ENCODE results near the gene NECAB3. TPM values are rescaled to one million over a fixed set of nuclear protein-coding genes. Genes with fewer than 3 reads are reported as not detected.

The NECAB3 gene
- total RNA-seq, 3 donors from 2014 or later = 8.0 to 11.8 (median 9.7) TPM

DNA sequence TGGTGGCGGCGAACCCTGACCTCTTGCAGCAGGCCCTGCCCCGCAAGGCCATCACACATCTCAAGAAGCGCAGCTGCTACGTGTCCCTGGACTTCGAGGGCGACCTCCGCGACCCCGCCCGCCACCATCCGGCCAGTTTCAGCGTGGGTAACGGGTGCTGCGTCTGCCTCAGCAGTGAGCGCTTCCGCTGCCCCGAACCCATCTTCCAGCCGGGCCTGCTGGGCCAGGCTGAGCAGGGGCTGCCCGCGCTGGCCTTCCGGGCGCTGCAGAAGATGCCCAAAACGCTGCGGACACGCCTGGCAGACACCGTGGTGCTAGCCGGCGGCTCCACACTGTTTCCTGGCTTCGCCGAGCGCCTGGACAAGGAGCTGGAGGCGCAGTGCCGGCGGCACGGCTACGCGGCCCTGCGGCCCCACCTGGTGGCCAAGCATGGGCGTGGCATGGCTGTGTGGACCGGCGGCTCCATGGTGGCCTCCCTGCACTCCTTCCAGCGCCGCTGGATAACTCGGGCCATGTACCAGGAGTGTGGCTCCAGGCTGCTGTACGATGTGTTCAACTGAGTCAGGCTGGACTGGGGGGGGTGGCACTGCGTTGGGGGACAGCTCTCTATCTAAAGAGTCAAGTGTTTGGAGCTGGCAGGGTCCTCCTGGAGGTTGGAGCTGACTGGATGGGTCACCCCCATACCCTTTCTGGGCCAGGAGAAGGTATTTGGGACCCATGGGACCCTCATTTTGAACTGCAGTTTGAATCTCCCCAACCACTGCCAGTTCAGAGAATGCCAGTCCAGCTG lies 6.4 kb downstream of the NECAB3 start:
- Mint-ChIP-seq H3K4me3 (peak overlapping the region; percentile 80), H3K4me1 (ENCODE audit: low read depth) (peaks cover 30% of the 10 kb centered on the region), H3K9me3 (no peaks in the 10 kb centered on the region), H3K36me3 (ENCODE audit: insufficient read depth) (no peaks in the 10 kb centered on the region), H3K27me3 (ENCODE audit: low read depth) (no peaks in the 10 kb centered on the region)
- peak; percentile 56 to 61 for ATAC-seq
- peak; percentile 73 for DNase-seq

DNA sequence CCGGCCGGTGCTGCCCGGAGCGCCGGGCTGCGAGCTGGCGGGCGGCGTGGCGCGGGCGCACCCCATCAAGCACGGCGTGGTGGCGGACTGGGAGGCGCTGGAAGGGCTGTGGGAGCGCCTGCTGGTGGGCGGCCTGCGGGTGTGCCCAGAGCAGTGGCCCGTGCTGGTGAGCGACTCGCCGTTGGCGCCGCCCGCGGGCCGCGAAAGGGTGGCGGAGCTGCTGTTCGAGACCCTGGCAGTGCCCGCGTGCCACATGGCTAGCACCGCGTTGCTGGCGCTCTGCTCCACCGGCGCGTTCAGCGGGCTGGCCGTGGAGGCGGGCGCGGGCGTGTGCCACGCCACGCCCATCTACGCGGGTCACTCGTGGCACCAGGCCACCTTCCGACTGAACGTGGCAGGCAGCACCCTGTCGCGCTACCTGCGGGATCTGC lies 7.0 kb downstream of the NECAB3 start:
- Mint-ChIP-seq H3K27me3 (ENCODE audit: low read depth) (no peaks in the 10 kb centered on the region), H3K4me1 (ENCODE audit: low read depth) (peaks cover 34% of the 10 kb centered on the region), H3K4me3 (peak overlapping the region; percentile 80), H3K36me3 (ENCODE audit: insufficient read depth) (no peaks in the 10 kb centered on the region), H3K9me3 (no peaks in the 10 kb centered on the region)
- DNase-seq = peak; percentile 28
- peak; percentile 22 to 24 for ATAC-seq

DNA sequence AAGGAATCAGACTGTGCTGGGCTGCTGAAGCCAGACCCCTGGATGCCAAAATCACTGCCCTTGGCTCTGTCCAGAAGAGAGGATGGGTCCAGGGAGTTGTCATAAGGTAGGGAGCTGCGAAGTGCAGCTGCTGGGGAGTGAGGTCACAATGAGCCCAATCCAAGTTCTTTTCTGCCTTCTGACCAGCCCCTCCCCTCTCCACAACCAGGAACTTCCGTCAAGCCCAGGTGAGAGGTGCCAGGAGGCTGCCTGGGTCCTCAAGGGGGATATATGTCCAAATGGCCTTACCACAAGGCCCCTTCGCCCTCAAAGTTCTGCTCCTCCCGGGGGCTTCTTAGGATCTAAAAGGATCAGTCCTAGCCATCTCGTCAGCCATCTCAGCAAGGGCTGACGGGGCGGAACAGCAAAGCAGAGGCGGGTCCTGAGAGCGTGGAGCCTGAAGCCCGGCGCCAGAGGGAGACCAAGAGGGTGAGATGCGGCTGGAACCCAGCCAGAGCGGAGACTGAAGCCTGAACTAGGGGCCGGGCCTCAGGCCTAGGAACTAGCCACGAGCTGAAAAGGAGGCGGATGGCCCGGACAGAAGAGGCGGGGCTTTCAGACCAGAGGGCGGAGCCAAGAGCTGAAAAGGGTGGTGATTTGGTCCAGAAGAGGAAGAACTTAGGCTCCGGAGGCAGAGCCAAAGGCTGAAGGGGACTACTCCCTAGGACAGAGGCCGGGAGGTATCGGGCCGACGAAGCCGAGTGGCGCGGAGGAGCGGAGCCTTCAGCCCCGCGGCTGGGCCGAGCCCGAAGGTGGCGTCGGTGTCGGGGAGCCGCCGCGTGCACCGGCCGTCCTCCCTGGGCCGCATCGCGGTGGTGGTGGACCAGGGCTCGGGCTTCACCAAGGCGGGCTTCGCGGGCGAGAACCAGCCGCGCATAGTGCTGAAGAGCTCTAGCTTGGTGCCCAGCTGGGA lies 7.7 kb downstream of the NECAB3 start, which contains the start of gene ACTL10:
TSS of gene ACTL10 (plus strand) at position 651 of the 952 bp plus-strand sequence. CDS start 555 bp downstream, outside the sequence.
- Mint-ChIP-seq H3K4me3 (peak within 1 kb of the TSS; percentile 87), H3K27me3 (ENCODE audit: low read depth) (no peaks in the 10 kb centered on the region), H3K9me3 (no peaks in the 10 kb centered on the region), H3K4me1 (ENCODE audit: low read depth) (peaks cover 30% of the 10 kb centered on the region), H3K36me3 (ENCODE audit: insufficient read depth) (no peaks in the 10 kb centered on the region)
- ATAC-seq (peak; percentile 45 to 47), DNase-seq (peak; percentile 71)

DNA sequence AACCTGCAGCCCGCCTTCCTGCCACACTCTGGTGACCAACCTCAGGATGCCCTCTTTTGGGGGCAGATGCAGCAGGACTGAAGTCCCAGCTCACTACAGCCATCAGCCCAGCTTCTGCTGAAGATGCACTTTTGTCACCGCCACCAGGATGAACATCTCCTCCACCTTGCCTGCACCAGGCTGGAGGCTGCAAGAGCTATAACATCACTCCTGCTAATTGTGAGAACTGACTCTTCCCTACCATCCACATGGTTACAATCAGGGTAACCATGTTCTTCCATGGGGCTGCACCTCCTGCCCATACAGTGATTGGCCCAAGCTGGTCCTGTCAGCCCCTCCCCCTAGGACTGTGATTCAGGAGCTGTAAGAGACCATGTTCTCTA lies 9.5 kb downstream of the NECAB3 start:
- no peaks in the 10 kb centered on the region for H3K36me3 Mint-ChIP-seq (ENCODE audit: insufficient read depth)
- peak overlapping the region; percentile 84 for H3K4me3 Mint-ChIP-seq
- ATAC-seq (no peak), DNase-seq (no peak)
- peaks cover 30% of the 10 kb centered on the region for H3K4me1 Mint-ChIP-seq (ENCODE audit: low read depth)
- H3K9me3 Mint-ChIP-seq = no peaks in the 10 kb centered on the region
- no peaks in the 10 kb centered on the region for H3K27me3 Mint-ChIP-seq (ENCODE audit: low read depth)

DNA sequence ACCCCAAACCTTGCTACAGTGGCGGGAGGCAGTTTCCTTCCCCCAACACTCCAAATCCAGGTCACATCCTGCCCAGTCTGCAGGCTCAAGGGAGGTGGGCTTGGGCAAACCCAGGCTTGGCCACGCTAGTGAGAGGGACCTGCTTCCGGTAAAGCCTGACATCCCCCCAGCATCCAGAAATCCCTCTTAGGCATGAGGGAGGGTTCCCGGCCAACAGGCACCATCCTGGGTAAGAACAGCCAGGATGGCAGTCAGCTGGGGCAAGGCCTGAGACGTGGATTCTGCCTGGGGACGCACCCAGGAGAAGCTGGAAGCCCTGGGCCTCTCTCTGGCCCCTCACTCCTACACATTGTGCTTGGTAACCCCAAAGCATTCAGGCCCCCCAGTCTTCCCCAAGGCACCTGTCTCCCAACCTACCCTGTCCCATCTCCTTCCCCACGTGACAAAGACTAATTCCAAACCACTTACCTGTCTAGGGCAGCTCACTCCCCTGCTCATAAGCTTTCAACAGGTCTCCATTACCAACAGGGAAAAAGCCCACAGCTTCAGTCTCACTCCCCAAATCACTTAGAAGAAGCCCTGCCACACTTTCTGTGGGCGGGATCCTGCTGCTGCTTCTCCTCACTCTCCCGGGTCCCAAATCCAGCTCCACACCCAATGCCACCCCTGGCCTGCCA lies 10.0 kb downstream of the NECAB3 start:
- Mint-ChIP-seq H3K27me3 (ENCODE audit: low read depth) (no peaks in the 10 kb centered on the region), H3K9me3 (no peaks in the 10 kb centered on the region), H3K36me3 (ENCODE audit: insufficient read depth) (no peaks in the 10 kb centered on the region), H3K4me3 (peak overlapping the region; percentile 84), H3K4me1 (ENCODE audit: low read depth) (peaks cover 30% of the 10 kb centered on the region)
- ATAC-seq (no peak), DNase-seq (no peak)

DNA sequence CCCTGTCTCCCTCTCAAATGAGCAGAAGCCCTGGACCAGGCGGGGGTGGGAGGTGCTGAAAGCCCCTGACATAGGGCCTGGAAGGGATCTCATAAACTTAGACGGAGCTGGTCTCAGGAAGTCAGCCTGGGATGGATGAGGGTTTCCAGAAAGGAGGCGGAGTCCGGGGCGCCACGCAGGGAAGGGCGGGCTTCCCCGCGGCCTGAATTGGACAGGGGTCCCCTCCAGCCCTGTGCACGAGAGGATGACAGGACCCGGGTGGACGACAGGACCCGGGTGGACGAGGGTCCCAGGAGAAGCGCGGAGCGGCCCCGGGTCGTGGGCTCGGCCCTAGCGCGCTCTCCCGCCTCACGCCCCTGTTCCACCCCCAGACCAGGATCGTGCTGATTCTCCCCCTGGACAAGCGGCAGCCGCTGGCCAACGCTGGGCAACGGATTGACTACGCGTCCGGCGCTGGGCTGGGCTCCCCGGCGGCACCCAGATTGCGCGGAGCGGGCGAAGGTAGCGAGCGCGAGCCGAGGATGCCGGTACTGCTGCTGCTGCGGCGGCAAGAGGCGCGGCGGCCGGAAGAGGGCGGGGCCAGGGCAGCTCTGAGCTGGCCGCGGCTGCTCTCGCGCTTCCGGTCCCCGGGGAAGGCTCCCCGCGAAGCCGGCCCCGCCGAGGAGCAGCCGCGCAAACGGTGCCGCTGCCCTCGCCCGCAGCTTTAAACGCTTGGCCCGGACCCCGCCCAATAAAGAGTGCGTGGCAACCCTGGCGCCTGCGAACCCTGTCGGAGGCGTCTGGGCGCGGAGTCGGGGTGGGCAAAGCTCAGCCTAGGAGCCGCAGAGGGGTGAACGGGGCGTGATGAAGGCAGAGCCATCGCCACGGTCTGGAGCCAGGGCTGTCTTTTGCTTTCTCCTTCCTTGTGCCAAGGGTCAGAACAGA lies 10.8 kb downstream of the NECAB3 start:
- H3K4me3 Mint-ChIP-seq = peak overlapping the region; percentile 84
- H3K36me3 Mint-ChIP-seq (ENCODE audit: insufficient read depth) = no peaks in the 10 kb centered on the region
- H3K9me3 Mint-ChIP-seq = no peaks in the 10 kb centered on the region
- peak; percentile 75 to 76 for ATAC-seq
- H3K4me1 Mint-ChIP-seq (ENCODE audit: low read depth) = peaks cover 29% of the 10 kb centered on the region
- H3K27me3 Mint-ChIP-seq (ENCODE audit: low read depth) = no peaks in the 10 kb centered on the region
- DNase-seq = peak; percentile 74

DNA sequence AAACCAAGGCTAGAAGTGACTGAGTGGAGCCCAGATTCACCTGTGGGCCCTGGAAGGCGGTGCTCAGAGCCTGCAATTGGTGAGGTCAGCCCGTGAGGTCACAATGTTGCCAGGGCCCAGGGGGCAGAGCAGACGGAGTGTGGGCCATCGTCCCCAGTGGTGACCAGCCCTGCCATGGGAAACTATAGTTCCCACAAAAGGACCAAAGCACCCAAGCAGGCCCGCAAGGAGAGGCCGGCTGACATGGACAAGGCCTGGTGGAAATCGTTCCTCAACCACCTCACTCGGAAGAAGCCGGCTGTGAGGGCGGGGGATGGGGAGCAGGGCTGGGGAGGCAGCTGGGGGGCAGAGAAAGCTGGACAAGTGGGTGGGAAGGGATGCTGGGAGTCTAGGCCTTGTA lies 12.1 kb downstream of the NECAB3 start, which contains the start of gene C20orf144:
TSS of gene C20orf144 (plus strand) at position 156 of the 400 bp plus-strand sequence. CDS start at position 175, 19 bp downstream.
- no peak for DNase-seq
- Mint-ChIP-seq H3K4me3 (peak within 1 kb of the TSS; percentile 84), H3K36me3 (ENCODE audit: insufficient read depth) (no peaks in the 10 kb centered on the region)

DNA sequence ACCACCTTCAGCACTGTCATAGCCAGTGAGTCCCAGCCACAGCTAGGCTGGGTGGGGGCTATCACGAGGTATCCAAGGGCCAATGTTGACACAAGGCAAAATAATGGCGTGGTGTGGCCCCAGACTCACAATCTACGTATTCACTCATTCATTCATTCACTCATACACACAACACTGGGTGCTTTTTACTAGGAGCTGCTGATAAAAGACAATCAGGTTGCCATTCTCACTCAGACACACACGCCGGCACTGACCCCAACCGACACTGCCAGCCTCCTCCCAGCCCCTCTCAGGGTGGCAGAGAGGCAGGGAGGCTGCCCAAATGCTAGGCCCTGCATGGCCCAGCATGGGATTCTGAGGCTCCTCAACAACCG lies 13.6 kb downstream of the NECAB3 start:
- DNase-seq (no peak), ATAC-seq (no peak)
- Mint-ChIP-seq H3K27me3 (ENCODE audit: low read depth) (no peaks in the 10 kb centered on the region), H3K36me3 (ENCODE audit: insufficient read depth) (no peaks in the 10 kb centered on the region), H3K4me3 (no peak overlapping the region), H3K4me1 (ENCODE audit: low read depth) (peaks cover 19% of the 10 kb centered on the region), H3K9me3 (no peaks in the 10 kb centered on the region)

More for the DNA sequence above, 12.1 kb downstream of the NECAB3 start, which contains the start of gene C20orf144:
- peaks cover 27% of the 10 kb centered on the region for H3K4me1 Mint-ChIP-seq (ENCODE audit: low read depth)
- no peaks in the 10 kb centered on the region for H3K27me3 Mint-ChIP-seq (ENCODE audit: low read depth)
- ATAC-seq = no peak
- H3K9me3 Mint-ChIP-seq = no peaks in the 10 kb centered on the region

DNA sequence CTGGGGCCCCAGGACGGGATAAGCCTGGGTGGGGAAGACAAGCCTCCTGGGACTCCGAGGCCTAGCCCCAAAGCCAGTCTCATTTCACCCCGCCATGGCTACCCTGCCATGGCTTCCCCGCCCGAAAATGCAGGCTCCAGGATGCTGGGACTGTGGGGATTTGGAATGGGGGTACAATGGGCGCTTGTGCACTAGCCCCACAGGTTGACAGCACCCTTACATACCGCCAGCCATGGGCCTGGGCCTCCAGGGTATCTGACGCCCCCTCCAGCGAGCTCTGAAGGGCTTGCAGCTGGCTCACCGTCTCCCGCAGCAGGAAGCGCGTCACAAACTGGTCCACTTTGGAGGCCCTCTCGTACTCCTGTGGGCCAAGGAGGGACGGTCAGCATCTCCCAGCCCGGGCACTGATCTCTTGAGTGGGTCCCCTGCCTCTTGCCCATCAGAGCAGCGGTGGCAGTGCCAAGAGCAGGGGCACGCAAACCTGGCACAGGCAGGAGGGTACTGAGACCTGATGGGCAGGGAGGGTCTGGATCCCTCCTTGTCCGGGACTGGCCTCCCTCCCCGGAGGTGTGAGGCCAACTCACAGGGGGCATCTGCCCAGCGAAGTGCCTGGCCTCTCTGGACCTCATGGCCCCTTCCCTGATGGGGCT lies 14.1 kb downstream of the NECAB3 start:
- H3K27me3 Mint-ChIP-seq (ENCODE audit: low read depth) = no peaks in the 10 kb centered on the region
- no peaks in the 10 kb centered on the region for H3K9me3 Mint-ChIP-seq
- H3K4me3 Mint-ChIP-seq = no peak overlapping the region
- no peak for ATAC-seq
- no peaks in the 10 kb centered on the region for H3K36me3 Mint-ChIP-seq (ENCODE audit: insufficient read depth)
- peaks cover 15% of the 10 kb centered on the region for H3K4me1 Mint-ChIP-seq (ENCODE audit: low read depth)
- DNase-seq = no peak

DNA sequence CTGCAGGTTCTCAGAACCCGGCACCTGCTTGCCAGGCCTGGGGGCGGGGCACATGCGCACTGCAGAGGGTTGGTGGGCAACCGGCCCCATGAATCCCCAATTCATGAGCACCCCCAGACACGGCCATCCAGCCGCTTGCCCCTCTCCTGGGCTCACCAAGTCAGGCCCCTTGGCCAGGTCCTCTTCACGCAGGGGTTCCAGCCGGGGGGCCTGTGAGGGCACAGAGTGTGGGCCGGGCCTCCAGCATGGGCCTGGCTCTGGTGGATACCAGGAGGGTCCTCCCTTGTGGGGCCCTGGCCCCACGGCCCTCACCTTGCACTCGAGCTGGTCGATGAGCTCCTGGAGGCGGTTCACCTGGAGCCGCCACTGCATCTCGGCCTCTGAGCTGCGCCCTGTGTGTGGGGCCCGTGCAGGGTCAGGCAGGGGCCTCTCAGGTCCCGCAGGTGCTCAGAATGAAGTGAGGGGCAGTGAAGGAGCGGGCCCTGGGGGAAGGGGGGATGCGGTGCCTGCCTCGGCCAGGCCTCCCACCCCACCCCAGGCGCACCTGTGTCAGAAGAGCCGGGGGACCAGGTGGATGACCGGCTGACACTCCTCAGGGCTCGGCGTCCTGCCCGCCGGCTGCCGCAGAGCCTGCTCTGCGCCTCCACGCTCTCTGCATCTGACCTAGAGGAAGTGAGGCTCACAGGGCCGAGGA lies 14.7 kb downstream of the NECAB3 start:
- ATAC-seq = no peak
- Mint-ChIP-seq H3K27me3 (ENCODE audit: low read depth) (no peaks in the 10 kb centered on the region), H3K4me3 (no peak overlapping the region), H3K36me3 (ENCODE audit: insufficient read depth) (no peaks in the 10 kb centered on the region), H3K4me1 (ENCODE audit: low read depth) (peaks cover 9% of the 10 kb centered on the region), H3K9me3 (no peaks in the 10 kb centered on the region)
- no peak for DNase-seq

DNA sequence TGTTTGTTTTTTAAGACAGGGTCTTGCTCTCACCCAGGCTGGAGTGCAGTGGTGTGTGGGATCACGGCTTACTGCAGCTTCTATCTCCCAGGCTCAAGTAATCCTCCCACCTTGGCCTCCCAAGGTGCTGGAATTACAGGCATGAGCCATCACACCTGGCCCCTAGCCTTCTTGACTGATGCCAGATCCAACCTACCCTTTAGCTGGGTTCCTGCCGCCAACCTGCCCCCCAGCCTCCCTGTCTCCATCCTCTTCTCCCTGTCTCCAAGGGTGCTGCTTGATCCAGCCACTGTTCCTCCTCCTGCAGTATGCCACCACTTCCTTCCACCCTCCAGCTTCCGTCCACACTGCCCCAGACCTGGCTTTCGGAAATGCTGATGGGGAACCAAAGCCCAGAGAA lies 15.3 kb downstream of the NECAB3 start:
- H3K4me1 Mint-ChIP-seq (ENCODE audit: low read depth) = peaks cover 6% of the 10 kb centered on the region
- H3K36me3 Mint-ChIP-seq (ENCODE audit: insufficient read depth) = no peaks in the 10 kb centered on the region
- DNase-seq (no peak), ATAC-seq (no peak)
- no peaks in the 10 kb centered on the region for H3K27me3 Mint-ChIP-seq (ENCODE audit: low read depth)
- no peaks in the 10 kb centered on the region for H3K9me3 Mint-ChIP-seq
- no peak overlapping the region for H3K4me3 Mint-ChIP-seq

DNA sequence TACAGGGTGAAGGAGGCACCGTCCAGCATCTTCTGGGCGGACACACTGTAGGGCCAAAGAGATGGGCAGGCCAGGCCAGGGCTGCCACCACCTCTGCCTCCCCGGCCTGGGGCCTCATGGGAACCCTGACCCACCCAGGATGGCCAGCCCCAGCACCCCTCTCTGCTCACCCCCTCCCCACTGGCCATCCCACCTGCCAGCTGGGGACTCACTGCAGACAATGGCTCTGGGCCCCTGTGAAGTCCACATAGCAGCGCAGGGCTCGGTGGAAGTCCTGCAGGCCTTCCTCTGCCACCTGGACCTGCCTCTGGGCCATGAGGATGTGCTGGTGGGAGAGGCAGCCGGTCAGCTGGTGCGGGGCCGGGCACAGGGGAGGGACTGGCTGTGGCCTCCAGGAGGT lies 15.7 kb downstream of the NECAB3 start:
- ATAC-seq (no peak), DNase-seq (no peak)
- no peaks in the 10 kb centered on the region for H3K27me3 Mint-ChIP-seq (ENCODE audit: low read depth)
- H3K9me3 Mint-ChIP-seq = no peaks in the 10 kb centered on the region
- no peaks in the 10 kb centered on the region for H3K36me3 Mint-ChIP-seq (ENCODE audit: insufficient read depth)
- H3K4me1 Mint-ChIP-seq (ENCODE audit: low read depth) = peaks cover 10% of the 10 kb centered on the region
- H3K4me3 Mint-ChIP-seq = no peak overlapping the region

Measured in activated T-cell treated with anti-CD3 and anti-CD28 coated beads, Interleukin-2, amount 50 U/mL, for 4 hours (primary cell).